HG02798 (cell line): ENCODE data around the gene INPP5D.

Experiments used
- ATAC-seq: cut with Tn5 transposase; IDR thresholded peaks from one replicate; pipeline ENCODE4 v1.9.1; 2021; ENCODE audit warnings: mild to moderate bottlenecking; ENCODE audit not compliant: unreplicated experiment, poor library complexity

Gene INPP5D

GRCh38 chr2:233089851-233090250, 29.7 kb downstream of the INPP5D start:
- no peak for ATAC-seq

- no peak for ATAC-seq
Observed at GRCh38 chr2:233090879-233091278, 30.7 kb downstream of the INPP5D start.

- no peak for ATAC-seq
Observed at GRCh38 chr2:233091595-233092375, 31.6 kb downstream of the INPP5D start.

GRCh38 chr2:233092432-233093165, 32.5 kb downstream of the INPP5D start:
- no peak for ATAC-seq

GRCh38 chr2:233093166-233093448, 33.0 kb downstream of the INPP5D start:
- ATAC-seq: no peak

GRCh38 chr2:233093721-233094120, 33.6 kb downstream of the INPP5D start:
- no peak for ATAC-seq

- ATAC-seq: no peak
Observed at GRCh38 chr2:233094614-233095013, 34.5 kb downstream of the INPP5D start.

- ATAC-seq: no peak
Observed at GRCh38 chr2:233096006-233096405, 35.9 kb downstream of the INPP5D start.

- no peak for ATAC-seq
Observed at GRCh38 chr2:233098618-233099017, 38.5 kb downstream of the INPP5D start.

- peak; percentile 0 for ATAC-seq
Observed at GRCh38 chr2:233099820-233100191, 39.7 kb downstream of the INPP5D start.

GRCh38 chr2:233100192-233100998, 40.3 kb downstream of the INPP5D start:
- peak; percentile 86 for ATAC-seq

GRCh38 chr2:233101141-233101540, 41.0 kb downstream of the INPP5D start:
- no peak for ATAC-seq

- ATAC-seq: no peak
Observed at GRCh38 chr2:233101816-233102215, 41.7 kb downstream of the INPP5D start.

GRCh38 chr2:233105156-233105895, 45.2 kb downstream of the INPP5D start:
- no peak for ATAC-seq

- ATAC-seq: no peak
Observed at GRCh38 chr2:233105930-233106329, 45.8 kb downstream of the INPP5D start.

GRCh38 chr2:233107011-233107410, 46.9 kb downstream of the INPP5D start:
- ATAC-seq: no peak

- no peak for ATAC-seq
Observed at GRCh38 chr2:233107831-233108300, 47.7 kb downstream of the INPP5D start.

GRCh38 chr2:233108611-233109490, 48.7 kb downstream of the INPP5D start:
- ATAC-seq: no peak

- no peak for ATAC-seq
Observed at GRCh38 chr2:233111427-233111826, 51.3 kb downstream of the INPP5D start.
